B cell (primary cell): ENCODE results near the gene ZNF41. TPM values are rescaled to one million over a fixed set of nuclear protein-coding genes. Genes with fewer than 3 reads are reported as not detected.

Source experiments
- ATAC-seq: fragments of 200-7000 bp; cut with Tn5 transposase; one replicate; pipeline ENCODE4 v1.10.0; 2021; ENCODE audit warnings: low read depth, mild to moderate bottlenecking, moderate number of reproducible peaks, moderate library complexity
- CTCF ChIA-PET: fragments of 350-600 bp; sonication (Branson Sonifier 250); formaldehyde crosslinking; loops from one replicate; lab custom pipeline; 2021; ENCODE audit warnings: antibody characterized with exemption, inconsistent platforms; lab: Charles Lee
- POLR2A ChIA-PET: fragments of 350-600 bp; sonication (Branson Sonifier 250); formaldehyde crosslinking; loops from one replicate; lab custom pipeline; 2021; ENCODE audit warnings: antibody characterized with exemption; lab: Charles Lee
- DNase-seq: peaks from one replicate; pipeline ENCODE4 v3.0.0; 2013
- H2AFZ ChIP-seq: 2 replicates; pipeline ENCODE4 v1.6.1; 2012; ENCODE audit warnings: mild to moderate bottlenecking, low read depth, low read length; ENCODE audit not compliant: insufficient read depth, poor library complexity, severe bottlenecking
- H3K27ac ChIP-seq, 2 donors: 1 replicate in 1 of 2; 2 replicates in 1 of 2; pipeline ENCODE4 v1.5.1; 2012 to 2013; ENCODE audit warnings: low read length in 2 of 2, mild to moderate bottlenecking in 2 of 2, moderate library complexity in 1 of 2
- H3K27me3 ChIP-seq, 4 experiments: fragments of 200-600 bp in 1 of 4; sonication (generic) in 1 of 4; replicated peaks in 1 of 4; 1 replicate in 2 of 4; 2 replicates in 2 of 4; pipeline versions ENCODE4 v1.6.1 to v1.7.0; 2013 to 2016; ENCODE audit warnings: low read length in 3 of 4, mild to moderate bottlenecking in 2 of 4, mixed read lengths in 1 of 4, moderate library complexity in 1 of 4; ENCODE audit not compliant: insufficient read depth in 4 of 4, control insufficient read depth in 3 of 4; ENCODE audit errors: control extremely low read depth in 1 of 4
- H3K36me3 ChIP-seq, 2 experiments: replicated peaks in 1 of 2; 1 replicate in 1 of 2; 2 replicates in 1 of 2; pipeline versions ENCODE4 v1.6.1 to v1.7.1; 2013; ENCODE audit warnings: low read length in 1 of 2; ENCODE audit not compliant: insufficient read depth in 2 of 2, control insufficient read depth in 1 of 2; ENCODE audit errors: control extremely low read depth in 1 of 2, extremely low read depth in 1 of 2
- H3K4me1 ChIP-seq, 2 donors: fragments of 200-600 bp in 1 of 2; sonication (generic) in 1 of 2; 1 replicate in 1 of 2; 2 replicates in 1 of 2; pipeline versions ENCODE4 v1.5.1 to v1.6.1; 2013 to 2017; ENCODE audit warnings: low read length in 2 of 2; ENCODE audit not compliant: control insufficient read depth in 2 of 2, insufficient read depth in 2 of 2
- H3K4me2 ChIP-seq: replicated peaks from 2 replicates; pipeline ENCODE3; 2012; ENCODE audit warnings: mild to moderate bottlenecking, low read depth, low read length; ENCODE audit not compliant: poor library complexity, severe bottlenecking
- H3K4me3 ChIP-seq, 5 experiments: fragments of 200-600 bp in 1 of 5; sonication (generic) in 1 of 5; 1 replicate in 3 of 5; 2 replicates in 2 of 5; pipeline versions ENCODE4 v1.5.1 to v1.7.0; 2011 to 2016; ENCODE audit warnings: low read length in 4 of 5, mild to moderate bottlenecking in 4 of 5, low read depth in 2 of 5, control low read depth in 1 of 5, moderate library complexity in 1 of 5; ENCODE audit not compliant: insufficient read depth in 1 of 5; ENCODE audit errors: control extremely low read depth in 1 of 5, extremely low read depth in 1 of 5
- H3K79me2 ChIP-seq: fragments of 200-600 bp; sonication (generic); one replicate; pipeline ENCODE4 v1.6.0; 2016; ENCODE audit warnings: low read length; ENCODE audit not compliant: control insufficient read depth, insufficient read depth
- H3K9ac ChIP-seq: fragments of 200-600 bp; sonication (generic); 2 replicates; pipeline ENCODE4 v1.6.1; 2017; ENCODE audit warnings: mild to moderate bottlenecking, low read length, moderate library complexity
- H3K9me3 ChIP-seq, 3 donors: one replicate each; pipeline versions ENCODE4 v1.6.1 to v1.7.1; 2013; ENCODE audit warnings: low read length in 2 of 3; ENCODE audit not compliant: control insufficient read depth in 2 of 3, insufficient read depth in 1 of 3; ENCODE audit errors: control extremely low read depth in 1 of 3
- H4K20me1 ChIP-seq: 2 replicates; pipeline ENCODE4 v1.6.0; 2012; ENCODE audit warnings: mild to moderate bottlenecking, low read length; ENCODE audit not compliant: insufficient read depth, control insufficient read depth, poor library complexity, severe bottlenecking
- H3K27ac Mint-ChIP-seq: one replicate; pipeline ENCODE4 v1.8.0; 2021; ENCODE audit warnings: mixed read lengths
- H3K27me3 Mint-ChIP-seq: one replicate; pipeline ENCODE4 v1.8.0; 2021; ENCODE audit warnings: mixed read lengths
- H3K4me1 Mint-ChIP-seq: one replicate; pipeline ENCODE4 v1.8.0; 2021; ENCODE audit warnings: mixed read lengths
- H3K4me3 Mint-ChIP-seq: one replicate; pipeline ENCODE4 v1.8.0; 2021; ENCODE audit warnings: mixed read lengths
- H3K9me3 Mint-ChIP-seq: one replicate; pipeline ENCODE4 v1.8.0; 2022; ENCODE audit warnings: mixed read lengths; ENCODE audit not compliant: insufficient read depth
- EZH2 ChIP-seq: IDR thresholded peaks from 2 replicates; pipeline ENCODE4 v1.6.1; 2012; ENCODE audit warnings: borderline replicate concordance, low read depth, mild to moderate bottlenecking, moderate library complexity, low read length; ENCODE audit not compliant: insufficient read depth, poor library complexity, severe bottlenecking
- WGBS: methylation state at CpG from one replicate; pipeline ENCODE4 v1.1.5; 2013; ENCODE audit warnings: missing lambda C conversion rate; ENCODE audit not compliant: insufficient coverage; 5-methylcytosine and 5-hydroxymethylcytosine counted together
- intact Hi-C: fragments of 100-400 bp; cut with micrococcal nuclease; formaldehyde crosslinking; loops from one replicate; pipeline ENCODE4 v1.10.0; 2022
- polyA plus RNA-seq: library from polyadenylated mRNA; depleted of rRNA; stranded (reverse); fragments of >200 nt; gene quantifications from 2 replicates; pipeline ENCODE4 v1.2.3, GENCODE V29; 2012
- total RNA-seq, 2 donors: library from RNA; stranded (reverse); fragments of 120-200 nt in 1 of 2; gene quantifications; 1 replicate in 1 of 2; 2 replicates in 1 of 2; pipeline versions ENCODE4 v1.2.3 to v1.2.4, GENCODE V29; 2013 to 2022
- TF ChIP-seq, protein P1 (sequence below): fragments of 200-600 bp; IDR thresholded peaks from one replicate; pipeline ENCODE4 v1.8.0; 2022; ENCODE audit warnings: antibody characterized with exemption, mild to moderate bottlenecking

The ZNF41 gene
- total and polyA plus RNA-seq, 2 donors (not counting 1 experiment from before 2014, with no cell fraction given): 5.5 to 17.4 TPM

DNA sequence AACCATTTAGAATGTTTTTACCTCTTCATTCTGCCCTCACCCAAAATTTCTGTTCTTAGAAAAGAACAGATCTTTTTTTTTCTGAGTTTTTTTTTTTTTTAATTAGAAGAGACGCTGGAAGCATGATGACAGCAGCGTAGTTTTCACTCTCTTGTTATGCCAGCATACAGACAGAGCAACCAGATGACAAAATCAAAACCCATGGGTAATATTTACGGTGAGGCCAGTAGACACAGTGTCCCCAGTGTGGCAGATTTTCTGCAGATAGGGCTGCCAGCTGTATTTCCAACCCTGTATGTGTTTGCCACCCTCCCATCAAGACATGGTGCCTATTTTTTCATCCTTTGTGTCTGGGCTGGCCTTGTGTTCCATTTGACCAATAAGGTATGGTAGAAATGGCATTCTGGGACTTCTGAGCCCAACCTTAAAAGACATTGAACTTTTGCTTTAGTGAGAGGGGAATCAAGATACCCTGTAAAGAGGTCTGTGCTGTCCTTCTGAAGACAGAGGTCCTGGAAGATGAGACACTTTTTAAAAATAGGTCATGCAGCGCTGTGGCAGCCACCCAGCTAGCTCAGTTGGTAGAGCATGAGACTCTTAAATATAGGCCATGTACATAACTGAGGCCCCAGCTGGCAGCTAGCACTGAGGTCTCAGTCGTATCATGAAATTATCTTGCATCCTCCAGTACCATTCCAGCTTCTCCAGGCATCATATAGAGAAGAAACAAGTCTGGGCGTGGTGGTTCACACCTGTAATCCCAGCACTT, 6.7 kb upstream of the ZNF41 start:
- Histone ChIP-seq H3K36me3 (no peaks in the 10 kb centered on the region), H3K9ac (no peak overlapping the region), H3K27ac (no peak overlapping the region), H3K4me1 (peaks cover 0 to 15% of the 10 kb centered on the region in 2 donors), H2AFZ (no peak overlapping the region), H3K4me2 (no peak overlapping the region), H3K9me3 (no peaks in the 10 kb centered on the region), H3K4me3 (no peak overlapping the region), H4K20me1 (no peaks in the 10 kb centered on the region), H3K79me2 (no peaks in the 10 kb centered on the region), H3K27me3 (no peaks in the 10 kb centered on the region)
- Mint-ChIP-seq H3K4me3 (no peak overlapping the region), H3K27me3 (no peaks in the 10 kb centered on the region), H3K9me3 (no peaks in the 10 kb centered on the region), H3K4me1 (peaks cover 25% of the 10 kb centered on the region), H3K27ac (no peak overlapping the region)
- ChIA-PET POLR2A (no interaction called here), CTCF (no interaction called here)
- DNase-seq (no peak), ATAC-seq (no peak)
- TF ChIP-seq, protein P1, sequence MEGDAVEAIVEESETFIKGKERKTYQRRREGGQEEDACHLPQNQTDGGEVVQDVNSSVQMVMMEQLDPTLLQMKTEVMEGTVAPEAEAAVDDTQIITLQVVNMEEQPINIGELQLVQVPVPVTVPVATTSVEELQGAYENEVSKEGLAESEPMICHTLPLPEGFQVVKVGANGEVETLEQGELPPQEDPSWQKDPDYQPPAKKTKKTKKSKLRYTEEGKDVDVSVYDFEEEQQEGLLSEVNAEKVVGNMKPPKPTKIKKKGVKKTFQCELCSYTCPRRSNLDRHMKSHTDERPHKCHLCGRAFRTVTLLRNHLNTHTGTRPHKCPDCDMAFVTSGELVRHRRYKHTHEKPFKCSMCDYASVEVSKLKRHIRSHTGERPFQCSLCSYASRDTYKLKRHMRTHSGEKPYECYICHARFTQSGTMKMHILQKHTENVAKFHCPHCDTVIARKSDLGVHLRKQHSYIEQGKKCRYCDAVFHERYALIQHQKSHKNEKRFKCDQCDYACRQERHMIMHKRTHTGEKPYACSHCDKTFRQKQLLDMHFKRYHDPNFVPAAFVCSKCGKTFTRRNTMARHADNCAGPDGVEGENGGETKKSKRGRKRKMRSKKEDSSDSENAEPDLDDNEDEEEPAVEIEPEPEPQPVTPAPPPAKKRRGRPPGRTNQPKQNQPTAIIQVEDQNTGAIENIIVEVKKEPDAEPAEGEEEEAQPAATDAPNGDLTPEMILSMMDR: no peak
- no peak for TF ChIP-seq EZH2
- 100% methylated on average over 1 of the region's 6 CpGs for WGBS
- intact Hi-C loops: loop anchor here (10.0 kb wide), 1 partner anchor 735 kb away; the partner anchor contains the start of gene SLC9A7

DNA sequence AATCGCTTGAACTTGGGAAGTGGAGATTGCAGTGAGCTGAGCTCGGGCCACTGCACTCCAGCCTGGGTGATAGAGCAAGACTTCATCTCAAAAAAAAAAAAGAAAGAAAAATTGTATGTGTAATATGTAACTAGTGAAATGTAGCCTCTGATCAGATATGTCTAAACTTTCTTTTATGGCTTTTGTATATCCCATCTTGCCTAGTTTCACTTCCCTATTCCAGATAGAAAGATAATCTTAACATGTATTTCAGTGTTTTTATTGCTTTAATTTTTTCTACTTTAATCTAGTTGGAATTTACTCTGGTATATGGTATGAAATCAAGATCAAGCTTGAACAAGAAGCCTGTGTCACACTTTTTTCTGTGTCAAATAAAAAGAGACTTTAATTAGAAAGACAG, 1.9 kb upstream of the ZNF41 start:
- Mint-ChIP-seq H3K27me3 (no peaks in the 10 kb centered on the region), H3K4me3 (peak overlapping the region; percentile 29), H3K27ac (peak overlapping the region; percentile 53), H3K4me1 (peaks cover 34% of the 10 kb centered on the region), H3K9me3 (no peaks in the 10 kb centered on the region)
- CTCF ChIA-PET: interaction anchor here (1.7 kb wide), 1 partner anchor 39 kb away, joined by 5 read pairs; no protein-coding TSS in a partner anchor
- H3K36me3 ChIP-seq: no peaks in the 10 kb centered on the region
- no peak for TF ChIP-seq EZH2
- TF ChIP-seq, protein P1: no peak
- POLR2A ChIA-PET: no interaction called here
- peaks cover 20% of the 10 kb centered on the region for H3K79me2 ChIP-seq
- peak overlapping the region; percentile 18 for H3K4me2 ChIP-seq
- peaks cover 4 to 30% of the 10 kb centered on the region in 2 donors for H3K4me1 ChIP-seq
- H3K27ac ChIP-seq: peak overlapping the region in 1 of 2 donors; percentile 48
- H2AFZ ChIP-seq: no peak overlapping the region
- no peak for ATAC-seq
- H3K9me3 ChIP-seq: no peaks in the 10 kb centered on the region
- no peak overlapping the region for H3K4me3 ChIP-seq
- intact Hi-C loops: loop anchor here (5.0 to 10.0 kb wide), 3 partner anchors 123 to 730 kb away; partner anchors contain the start of genes SLC9A7 and USP11
- H3K27me3 ChIP-seq: no peaks in the 10 kb centered on the region
- H3K9ac ChIP-seq: no peak overlapping the region
- 80% methylated on average over 1 of the region's 2 CpGs for WGBS
- H4K20me1 ChIP-seq: no peaks in the 10 kb centered on the region
- DNase-seq: peak; percentile 50
